Nephron progenitor cell (in vitro differentiated cells): ENCODE data around the gene GLDC.

Source experiments
- DNase-seq: peaks from one replicate; pipeline ENCODE4 v3.0.0; 2021
- H3K27ac Mint-ChIP-seq: 2 replicates; pipeline ENCODE4 v1.8.0; 2021; ENCODE audit warnings: mild to moderate bottlenecking, moderate library complexity, mixed read lengths
- H3K27me3 Mint-ChIP-seq: 2 replicates; pipeline ENCODE4 v1.8.0; 2021; ENCODE audit warnings: mild to moderate bottlenecking, low read depth, mixed read lengths; ENCODE audit not compliant: poor library complexity
- H3K36me3 Mint-ChIP-seq: 2 replicates; pipeline ENCODE4 v1.8.0; 2021; ENCODE audit warnings: low read depth, mixed read lengths
- H3K4me1 Mint-ChIP-seq: 2 replicates; pipeline ENCODE4 v1.8.0; 2021; ENCODE audit warnings: mixed read lengths
- H3K4me3 Mint-ChIP-seq: 2 replicates; pipeline ENCODE4 v1.8.0; 2021; ENCODE audit warnings: mild to moderate bottlenecking, moderate library complexity, mixed read lengths
- H3K9me3 Mint-ChIP-seq: 2 replicates; pipeline ENCODE4 v1.8.0; 2021; ENCODE audit warnings: mild to moderate bottlenecking, moderate library complexity, mixed read lengths
- CTCF ChIP-seq: fragments of 200-600 bp; sonication (generic); IDR thresholded peaks from 2 replicates; pipeline ENCODE4 v1.5.0; 2021; ENCODE audit warnings: antibody characterized with exemption

Gene GLDC

GRCh38 chr9:6579613-6580012, 65.9 kb downstream of the GLDC start:
- Mint-ChIP-seq H3K4me3 (no peak overlapping the region), H3K9me3 (no peaks in the 10 kb centered on the region), H3K36me3 (no peaks in the 10 kb centered on the region), H3K27me3 (peaks cover 12% of the 10 kb centered on the region), H3K27ac (no peak overlapping the region), H3K4me1 (no peaks in the 10 kb centered on the region)
- no peak for TF ChIP-seq CTCF
- no peak for DNase-seq

- Mint-ChIP-seq H3K4me3 (no peak overlapping the region), H3K9me3 (no peaks in the 10 kb centered on the region), H3K27ac (no peak overlapping the region), H3K27me3 (peaks cover 11% of the 10 kb centered on the region), H3K36me3 (no peaks in the 10 kb centered on the region), H3K4me1 (no peaks in the 10 kb centered on the region)
- TF ChIP-seq CTCF, result no peak
- no peak for DNase-seq
Observed at GRCh38 chr9:6576987-6577386, 68.5 kb downstream of the GLDC start.

- no peak overlapping the region for H3K27ac Mint-ChIP-seq
Observed at GRCh38 chr9:6575324-6576034, 70.0 kb downstream of the GLDC start.

GRCh38 chr9:6567140-6567591, 78.4 kb downstream of the GLDC start:
- Mint-ChIP-seq H3K9me3 (no peaks in the 10 kb centered on the region), H3K4me3 (no peak overlapping the region), H3K27me3 (no peaks in the 10 kb centered on the region), H3K27ac (peak overlapping the region; percentile 48), H3K36me3 (no peaks in the 10 kb centered on the region), H3K4me1 (peaks cover 23% of the 10 kb centered on the region)
- DNase-seq, result no peak
- no peak for TF ChIP-seq CTCF

More at GRCh38 chr9:6575324-6576034, 70.0 kb downstream of the GLDC start:
- Mint-ChIP-seq H3K4me1 (no peaks in the 10 kb centered on the region), H3K9me3 (no peaks in the 10 kb centered on the region), H3K27me3 (peaks cover 7% of the 10 kb centered on the region), H3K4me3 (no peak overlapping the region), H3K36me3 (no peaks in the 10 kb centered on the region)
- TF ChIP-seq CTCF, result no peak
- DNase-seq, result no peak

- H3K27me3 Mint-ChIP-seq, result no peaks in the 10 kb centered on the region
- no peaks in the 10 kb centered on the region for H3K9me3 Mint-ChIP-seq
- no peak overlapping the region for H3K4me3 Mint-ChIP-seq
- H3K27ac Mint-ChIP-seq, result peak overlapping the region; percentile 48
- no peaks in the 10 kb centered on the region for H3K36me3 Mint-ChIP-seq
- TF ChIP-seq CTCF, result no peak
- peaks cover 25% of the 10 kb centered on the region for H3K4me1 Mint-ChIP-seq
- DNase-seq, result no peak
Observed at GRCh38 chr9:6566409-6567139, 79.0 kb downstream of the GLDC start.
